GM21786 (cell line): ENCODE measurements around the gene RACGAP1.
"Not testable (repeated sequence)": the region's sequence is repeated elsewhere in the genome, so short reads cannot be mapped to it uniquely, and the experiment has no call there.

Experiments used
- ATAC-seq: cut with Tn5 transposase; IDR thresholded peaks from one replicate; pipeline ENCODE4 v1.9.1; 2021; ENCODE audit not compliant: unreplicated experiment

The RACGAP1 gene

GRCh38 chr12:50032854-50033581 lies 7.7 kb upstream of the RACGAP1 start:
- no peak for ATAC-seq

- no peak for ATAC-seq
Measured at GRCh38 chr12:50032515-50032853, 7.2 kb upstream of the RACGAP1 start.

DNA sequence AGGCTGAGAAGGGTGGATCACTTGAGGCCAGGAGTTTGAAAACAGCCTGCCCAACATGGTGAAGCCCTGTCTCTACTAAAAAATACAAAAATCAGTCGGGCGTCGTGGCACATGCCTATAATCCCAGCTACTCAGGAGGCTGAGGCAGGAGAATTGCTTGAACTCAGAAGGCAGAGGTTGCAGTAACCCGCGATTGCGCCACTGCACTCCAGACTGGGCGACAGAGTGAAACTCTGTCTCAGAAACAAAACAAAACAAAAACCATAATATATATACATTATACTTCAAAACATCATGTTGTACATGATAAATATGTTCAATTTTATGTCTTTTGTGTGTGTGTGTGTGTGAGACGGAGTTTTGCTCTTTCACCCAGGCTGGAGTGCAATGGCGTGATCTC lies 5.2 kb upstream of the RACGAP1 start:
- ATAC-seq: not testable (repeated sequence)

- no peak for ATAC-seq
Measured at GRCh38 chr12:50026691-50027090, 1.4 kb upstream of the RACGAP1 start.

- no peak for ATAC-seq
Measured at GRCh38 chr12:50024805-50025186, 498 bp downstream of the RACGAP1 start.

GRCh38 chr12:50024227-50024626 lies 1.1 kb downstream of the RACGAP1 start:
- no peak for ATAC-seq

DNA sequence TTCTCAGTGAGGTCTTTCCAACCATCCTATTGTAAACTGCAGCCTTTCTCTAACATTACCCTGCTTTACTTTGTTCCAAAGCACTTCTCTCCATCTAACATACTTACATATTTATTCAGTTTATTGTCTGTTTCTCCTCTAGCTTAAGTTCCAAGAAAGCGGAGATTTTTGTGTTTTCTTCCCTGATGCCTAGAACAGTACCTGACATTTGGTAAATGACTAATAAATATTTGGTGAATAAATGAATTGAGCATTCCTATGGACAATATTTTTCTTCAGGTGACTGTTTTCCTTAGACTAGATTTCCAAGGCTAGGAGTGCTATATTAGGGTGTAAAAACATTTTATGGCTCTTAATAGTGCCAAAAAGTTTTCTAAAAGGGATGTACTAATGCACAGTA lies 2.4 kb downstream of the RACGAP1 start:
- ATAC-seq: no peak

DNA sequence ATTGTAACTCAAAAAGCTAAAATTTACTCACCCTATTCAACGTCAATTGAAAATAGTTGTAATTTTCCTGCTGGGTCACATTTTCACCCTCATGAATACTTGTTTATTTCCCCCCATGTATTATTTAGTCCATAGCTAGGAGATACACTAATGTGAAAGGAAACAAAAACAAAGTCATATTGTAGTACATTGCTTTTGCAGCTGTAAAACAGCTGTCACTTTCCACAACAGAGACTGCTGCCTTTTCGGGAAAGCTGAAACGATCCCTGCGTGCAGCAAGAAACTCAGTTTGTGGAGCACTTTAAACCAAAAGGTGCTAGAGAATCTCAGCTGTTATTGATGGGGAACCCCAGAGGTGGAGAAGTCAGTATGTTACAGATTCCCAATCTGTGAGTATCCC lies 4.3 kb downstream of the RACGAP1 start:
- no peak for ATAC-seq

DNA sequence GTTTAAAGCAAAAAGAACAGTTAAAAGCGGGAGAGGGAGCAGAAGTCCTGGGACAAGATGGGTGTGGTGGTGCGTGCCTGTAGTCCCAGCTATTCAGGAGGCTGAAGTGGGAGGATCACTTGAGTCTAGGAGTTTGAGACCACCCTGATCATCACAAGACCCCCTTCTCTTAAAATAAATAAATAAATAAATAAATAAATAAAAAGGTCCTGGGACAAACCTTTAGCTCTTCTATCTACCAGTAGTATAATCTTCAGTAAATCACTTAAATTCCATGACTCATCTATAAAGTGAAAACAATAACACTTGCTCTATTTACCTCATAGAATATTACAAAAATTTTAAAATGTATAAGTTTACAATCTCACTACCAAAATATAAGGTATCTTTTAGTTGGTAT lies 5.8 kb downstream of the RACGAP1 start:
- ATAC-seq: no peak

DNA sequence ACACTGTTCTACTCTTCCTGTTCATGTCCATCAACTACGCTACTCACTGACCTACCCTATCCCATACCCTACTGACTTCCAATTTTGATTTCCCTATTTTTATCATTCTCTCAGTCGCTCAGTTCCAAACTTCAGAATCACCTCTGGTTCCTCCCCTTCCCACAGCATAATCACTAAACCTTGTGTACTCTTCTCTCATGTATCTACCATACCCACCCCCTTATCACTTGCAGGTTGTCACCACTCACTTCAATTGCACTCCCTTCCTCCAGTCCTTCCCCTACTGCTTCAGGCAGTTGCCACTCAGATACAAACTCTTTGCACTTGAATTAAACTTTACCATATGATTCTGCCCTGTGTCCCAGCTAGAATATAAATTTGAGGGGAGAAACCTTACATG lies 6.3 kb downstream of the RACGAP1 start:
- ATAC-seq: no peak

- ATAC-seq: no peak
Measured at GRCh38 chr12:50018154-50018553, 7.1 kb downstream of the RACGAP1 start.

DNA sequence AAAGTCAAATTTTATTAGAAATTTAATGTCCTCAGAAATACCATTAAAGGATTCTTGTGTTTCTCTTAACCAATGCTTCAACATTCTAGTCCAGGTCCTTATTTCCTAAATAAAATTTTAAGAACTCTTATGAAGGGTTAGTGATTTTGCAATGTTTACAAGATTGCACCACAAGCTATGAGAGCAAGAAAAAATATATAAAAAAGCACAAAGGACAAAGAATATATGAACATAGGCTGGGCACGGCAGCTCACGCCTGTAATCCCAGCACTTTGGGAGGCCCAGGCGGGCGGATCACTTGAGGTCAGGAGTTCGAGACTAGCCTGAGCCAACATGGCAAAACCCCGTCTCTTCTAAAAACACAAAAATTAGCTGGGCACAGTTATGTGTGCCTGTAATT lies 7.7 kb downstream of the RACGAP1 start:
- ATAC-seq: no peak

- no peak for ATAC-seq
Measured at GRCh38 chr12:50016501-50017475, 8.5 kb downstream of the RACGAP1 start.

- ATAC-seq: no peak
Measured at GRCh38 chr12:50014342-50014741, 11.0 kb downstream of the RACGAP1 start.

DNA sequence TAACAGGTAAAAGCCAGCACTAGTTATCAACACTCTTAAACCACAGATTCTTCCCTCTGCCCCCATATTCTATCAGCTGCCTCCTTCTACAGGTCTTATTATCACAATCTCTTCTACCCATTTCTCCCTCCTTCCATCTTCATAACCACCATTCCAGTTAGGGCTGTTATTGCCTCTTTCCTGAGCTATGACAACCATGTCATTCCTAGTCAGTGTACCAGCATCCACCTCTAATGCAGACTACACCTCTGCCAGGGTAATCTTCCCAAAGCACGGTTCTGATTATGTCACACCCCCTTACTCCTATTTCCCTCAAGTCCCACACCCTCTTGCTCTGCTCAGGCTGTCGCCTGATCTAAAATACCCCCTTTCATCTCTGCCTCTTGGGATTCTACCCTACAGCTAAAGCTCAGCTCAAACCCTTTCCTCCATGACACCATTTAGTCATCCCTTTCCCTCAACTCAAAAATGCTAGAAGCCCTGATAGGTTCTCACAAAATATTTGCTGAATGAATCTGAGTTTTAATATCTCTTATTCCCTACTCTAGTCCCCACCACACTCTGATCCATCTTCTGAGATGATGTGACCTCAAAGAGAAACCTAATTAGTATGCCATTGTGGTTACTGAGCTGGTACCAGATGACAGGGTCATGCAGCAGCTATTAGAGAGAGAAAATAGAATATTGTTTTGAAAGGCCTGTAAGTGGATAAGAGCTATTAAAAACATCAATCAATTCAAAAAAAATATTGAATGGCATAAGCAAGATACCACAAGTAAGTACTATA lies 11.7 kb downstream of the RACGAP1 start:
- ATAC-seq: no peak

DNA sequence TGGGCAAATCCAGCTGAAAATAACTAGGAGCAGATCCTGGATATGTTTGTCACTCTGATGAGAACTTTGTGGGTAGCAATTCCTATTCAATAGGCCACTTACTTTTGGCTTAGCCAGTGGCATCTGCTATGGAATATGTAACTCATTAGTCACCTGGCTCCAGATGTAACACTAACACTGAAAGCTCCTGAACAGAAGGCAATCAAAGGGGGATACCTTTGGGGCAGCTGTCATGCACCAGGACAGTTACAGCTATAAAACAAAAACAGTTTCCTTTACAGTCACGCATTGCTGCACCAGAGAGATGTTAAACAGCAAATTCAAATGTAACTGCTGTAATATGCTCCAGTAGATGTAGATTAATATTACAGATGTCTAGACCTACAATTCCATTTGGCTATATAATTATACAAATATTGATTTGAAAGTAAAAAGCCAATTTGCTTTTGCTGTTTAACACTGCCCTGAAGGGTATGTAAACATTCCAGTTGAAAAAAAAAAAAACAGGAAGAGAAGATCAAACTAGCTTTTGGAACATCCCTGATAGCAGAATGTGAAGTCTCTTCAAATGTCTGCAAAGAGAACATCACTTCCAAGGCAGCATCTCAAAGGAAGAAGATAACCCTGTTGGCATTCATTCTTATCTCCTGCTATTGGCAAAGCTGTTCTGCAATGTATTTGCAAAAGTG lies 18.4 kb downstream of the RACGAP1 start:
- no peak for ATAC-seq

DNA sequence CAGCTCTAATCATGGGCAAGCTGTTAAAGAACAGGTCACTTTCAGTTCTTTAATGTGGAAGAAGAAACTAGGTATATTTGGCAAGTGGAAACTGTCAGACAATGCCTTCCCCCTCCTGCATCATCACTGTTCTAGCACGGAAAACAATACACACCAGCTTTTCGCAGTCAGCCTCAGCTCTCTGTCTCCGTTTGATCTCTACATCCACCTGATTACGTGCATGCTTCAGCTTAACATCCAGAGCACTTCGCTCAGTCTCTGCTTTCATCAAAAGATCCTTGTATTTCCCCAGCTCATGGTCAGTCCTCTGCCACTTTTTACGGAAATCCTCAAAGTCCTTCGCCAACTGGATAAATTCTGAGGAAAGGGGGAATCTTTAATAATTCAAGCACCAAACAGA lies 19.0 kb downstream of the RACGAP1 start:
- ATAC-seq: no peak

GRCh38 chr12:50005175-50005574 lies 20.1 kb downstream of the RACGAP1 start:
- no peak for ATAC-seq

- ATAC-seq: no peak
Measured at GRCh38 chr12:50004696-50005095, 20.6 kb downstream of the RACGAP1 start.

DNA sequence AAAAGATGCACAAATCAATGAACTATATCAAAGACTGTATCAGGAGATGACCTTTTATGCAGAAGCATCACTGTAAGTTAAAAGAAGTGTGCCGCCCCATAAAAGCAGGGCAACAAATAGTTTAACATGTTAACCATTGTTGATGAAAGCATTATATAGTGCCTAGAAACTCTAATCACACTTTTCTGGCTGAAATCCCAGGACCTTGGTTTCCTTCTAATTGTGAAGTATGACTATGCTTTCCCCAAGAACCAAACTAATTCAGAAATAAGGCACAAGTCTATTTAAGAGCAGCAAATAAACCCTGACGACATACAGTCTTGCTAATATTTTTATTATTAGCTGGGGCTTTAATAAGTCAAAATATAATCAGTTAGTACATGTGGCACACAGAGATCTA lies 21.7 kb downstream of the RACGAP1 start:
- ATAC-seq: no peak

DNA sequence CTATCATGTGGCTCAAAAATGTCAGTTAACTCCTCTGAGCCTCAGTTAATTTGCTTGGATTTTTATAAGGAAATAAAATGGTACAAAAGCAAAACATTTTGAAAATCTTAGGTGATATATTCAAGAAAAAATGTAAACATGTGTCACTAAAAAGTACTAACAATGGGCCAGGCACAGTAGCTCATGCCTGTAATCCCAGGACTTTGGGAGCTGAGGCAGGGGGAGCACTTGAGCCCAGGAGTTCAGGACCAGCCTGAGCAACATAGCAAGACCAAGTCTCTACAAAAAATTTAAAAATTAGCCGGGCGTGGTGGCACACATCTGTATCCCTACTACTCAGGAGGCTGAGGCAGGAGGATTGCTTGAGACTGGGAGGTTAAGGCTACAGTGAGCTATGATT lies 26.8 kb downstream of the RACGAP1 start:
- ATAC-seq: no peak
